ENCODE results near the gene LRRC61.

LRRC61 gene

DNA sequence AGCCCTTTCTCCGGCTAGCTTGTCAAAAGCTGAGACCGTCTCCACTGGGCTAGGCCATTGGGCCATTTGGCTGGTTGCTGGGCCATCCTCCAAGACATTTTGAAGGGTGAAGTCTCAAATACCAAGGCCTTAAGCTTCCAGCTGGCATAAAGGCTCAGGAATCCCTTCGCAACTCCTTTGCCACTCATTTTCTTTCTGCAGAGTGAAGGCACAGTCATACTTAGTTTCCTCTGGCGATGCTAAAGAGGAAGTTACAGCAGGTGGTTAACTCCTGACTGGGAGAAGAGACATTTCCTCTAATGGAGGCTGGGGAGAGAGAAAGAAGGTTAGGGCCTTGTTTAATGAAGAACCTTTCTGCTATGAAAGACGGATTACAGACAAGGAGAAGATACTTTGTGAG, 40.7 kb downstream of the LRRC61 start:
- ChIA-PET CTCF (interaction anchor here (2.3 kb wide), 1 partner anchor 14 kb away, joined by 6 read pairs; no protein-coding TSS in a partner anchor), POLR2A (no interaction called here)
- peak; percentile 64 for DNase-seq (ENCODE audit: extremely low spot score)
- TF ChIP-seq, protein P1, sequence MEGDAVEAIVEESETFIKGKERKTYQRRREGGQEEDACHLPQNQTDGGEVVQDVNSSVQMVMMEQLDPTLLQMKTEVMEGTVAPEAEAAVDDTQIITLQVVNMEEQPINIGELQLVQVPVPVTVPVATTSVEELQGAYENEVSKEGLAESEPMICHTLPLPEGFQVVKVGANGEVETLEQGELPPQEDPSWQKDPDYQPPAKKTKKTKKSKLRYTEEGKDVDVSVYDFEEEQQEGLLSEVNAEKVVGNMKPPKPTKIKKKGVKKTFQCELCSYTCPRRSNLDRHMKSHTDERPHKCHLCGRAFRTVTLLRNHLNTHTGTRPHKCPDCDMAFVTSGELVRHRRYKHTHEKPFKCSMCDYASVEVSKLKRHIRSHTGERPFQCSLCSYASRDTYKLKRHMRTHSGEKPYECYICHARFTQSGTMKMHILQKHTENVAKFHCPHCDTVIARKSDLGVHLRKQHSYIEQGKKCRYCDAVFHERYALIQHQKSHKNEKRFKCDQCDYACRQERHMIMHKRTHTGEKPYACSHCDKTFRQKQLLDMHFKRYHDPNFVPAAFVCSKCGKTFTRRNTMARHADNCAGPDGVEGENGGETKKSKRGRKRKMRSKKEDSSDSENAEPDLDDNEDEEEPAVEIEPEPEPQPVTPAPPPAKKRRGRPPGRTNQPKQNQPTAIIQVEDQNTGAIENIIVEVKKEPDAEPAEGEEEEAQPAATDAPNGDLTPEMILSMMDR (IDR thresholded peaks at IDR 0.05; ENCODE audit: control extremely low read depth, extremely low read depth, low read depth, missing control alignments): no peak

DNA sequence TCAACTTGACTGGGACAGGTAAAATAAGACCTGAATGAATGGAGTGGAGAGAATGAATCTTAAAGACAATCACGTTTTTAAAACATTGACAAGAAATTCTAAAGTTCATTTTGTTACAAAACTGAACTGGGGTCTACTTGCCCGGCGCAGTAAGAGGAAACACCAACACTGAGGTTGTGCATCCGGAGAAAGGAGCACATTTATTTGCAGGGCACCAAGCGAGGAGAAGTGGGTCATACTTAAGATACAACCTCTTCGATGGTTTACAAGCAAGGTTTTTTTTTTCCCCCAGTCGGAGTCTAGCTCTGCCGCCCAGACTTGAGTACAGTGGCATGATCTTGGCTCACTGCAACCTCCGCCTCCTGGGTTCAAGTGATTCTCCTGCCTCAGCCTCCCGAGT, 42.0 kb downstream of the LRRC61 start:
- ChIA-PET CTCF (interaction anchor here (7.1 kb wide), 1 partner anchor 8 kb away, joined by 66 read pairs; no protein-coding TSS in a partner anchor), POLR2A (interaction anchor here (2.0 kb wide), 1 partner anchor 12 kb away, joined by 4 read pairs; no protein-coding TSS in a partner anchor)
- no peak for DNase-seq (ENCODE audit: extremely low spot score)
- TF ChIP-seq, protein P1 (IDR thresholded peaks at IDR 0.05; ENCODE audit: control extremely low read depth, extremely low read depth, low read depth, missing control alignments): no peak

DNA sequence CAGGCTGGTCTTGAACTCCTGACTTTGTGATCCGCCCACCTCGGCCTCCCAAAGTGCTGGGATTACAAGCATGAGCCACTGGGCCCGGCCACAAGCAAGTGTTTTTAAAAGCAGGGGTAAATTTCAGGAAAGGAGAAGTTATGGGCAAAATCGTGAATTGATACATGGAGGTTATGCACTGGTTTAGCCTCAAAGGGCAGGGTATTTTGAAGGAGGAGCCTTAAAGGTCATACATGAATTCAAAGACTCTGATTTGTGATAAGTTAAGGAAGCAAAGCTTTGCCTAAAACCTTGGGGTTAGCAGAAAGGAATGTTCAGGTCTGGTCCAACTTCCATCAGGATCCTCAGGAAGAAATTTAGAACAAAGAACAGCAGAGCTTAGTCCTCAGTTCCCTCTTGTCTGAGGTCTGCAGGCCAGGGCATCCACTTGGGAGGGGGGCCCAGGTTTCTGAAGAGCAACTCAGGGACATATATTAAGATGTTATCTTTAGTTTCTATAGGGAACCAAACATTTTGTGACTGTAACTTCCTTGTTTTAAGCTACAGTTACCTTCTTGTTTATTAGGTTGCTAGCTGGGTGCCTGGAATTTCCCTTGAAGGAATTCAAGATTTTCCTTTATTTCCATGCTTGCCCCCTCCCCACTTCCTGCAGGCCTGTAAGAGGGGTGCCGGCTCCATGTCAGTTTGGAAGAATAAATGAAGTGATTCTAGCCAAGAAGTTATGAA, 42.7 kb downstream of the LRRC61 start:
- ChIA-PET CTCF (interaction anchor here (0.9 to 7.1 kb wide), 4 partner anchors 9 to 80 kb away, joined by 3 to 66 read pairs (median 4); no protein-coding TSS in a partner anchor), POLR2A (interaction anchor here (0.8 to 2.0 kb wide), 2 partner anchors 10 to 12 kb away, joined by 3 to 4 read pairs; no protein-coding TSS in a partner anchor)
- no peak for DNase-seq (ENCODE audit: extremely low spot score)
- TF ChIP-seq, protein P1 (IDR thresholded peaks at IDR 0.05; ENCODE audit: control extremely low read depth, extremely low read depth, low read depth, missing control alignments): no peak

DNA sequence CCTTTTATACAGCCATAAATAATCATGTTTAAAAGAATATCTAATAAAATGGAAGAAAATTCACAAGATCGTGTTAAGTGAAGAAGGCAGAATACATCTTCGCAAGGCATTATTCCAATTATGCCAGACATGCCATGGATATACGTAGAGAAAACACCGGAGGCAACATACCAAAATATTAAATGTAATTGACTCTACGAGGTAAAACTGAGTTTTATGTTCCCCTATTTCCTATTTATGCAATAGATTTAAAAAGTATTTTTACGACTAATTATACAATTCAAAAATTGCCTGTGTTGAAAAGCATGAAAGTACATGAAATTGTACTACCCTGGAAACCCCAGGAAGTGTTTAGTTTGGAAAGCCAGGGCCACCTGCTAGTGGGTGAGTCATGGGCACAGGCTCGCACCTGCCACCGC, 44.5 kb downstream of the LRRC61 start:
- POLR2A ChIA-PET: no interaction called here
- CTCF ChIA-PET: interaction anchor here (1.4 to 7.1 kb wide), 5 partner anchors 10 to 32 kb away, joined by 3 to 66 read pairs (median 4); no protein-coding TSS in a partner anchor

DNA sequence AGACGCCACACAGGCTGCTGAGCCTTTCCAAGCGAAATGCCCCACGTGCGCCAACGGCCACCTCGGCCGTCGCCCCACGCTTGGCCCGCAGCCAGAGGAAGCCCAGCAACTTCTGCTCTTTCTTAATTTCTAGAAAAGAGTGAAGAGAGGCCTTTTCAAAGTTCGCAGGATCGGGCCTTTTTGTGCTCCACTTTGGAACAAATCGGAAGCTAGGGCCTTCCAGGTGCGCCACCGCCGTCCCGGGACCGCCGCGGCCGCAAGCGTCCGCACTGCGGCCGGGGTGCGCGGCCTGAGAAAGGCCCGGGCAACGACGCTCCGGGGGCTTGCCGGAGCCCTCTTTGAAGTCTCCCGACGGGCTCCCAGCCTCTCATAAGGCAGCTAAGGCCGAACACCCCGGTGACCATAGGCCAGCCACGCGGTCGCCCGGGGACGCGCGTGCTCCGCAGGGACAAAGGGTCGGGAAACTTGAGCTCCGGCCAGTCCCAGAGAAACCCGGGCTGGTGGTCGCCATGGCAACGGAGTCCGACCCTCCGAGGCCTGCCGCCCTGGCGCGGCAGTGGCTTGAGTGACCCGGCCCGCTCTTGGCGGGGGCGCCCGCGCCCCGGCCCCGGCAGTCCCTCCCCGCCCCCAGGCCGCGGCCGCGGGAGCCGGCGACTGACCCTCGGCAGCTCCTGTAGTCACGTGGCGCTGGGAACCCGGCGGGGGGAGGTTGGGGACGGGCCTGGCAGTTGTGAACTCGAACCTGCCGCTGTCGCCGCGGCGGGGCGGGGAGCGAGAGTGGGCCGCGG, 45.1 kb downstream of the LRRC61 start, which contains the start of gene REPIN1:
REPIN1 (plus strand) TSS at position 727 of the 788 bp plus-strand sequence. CDS start 890 bp downstream, outside the sequence.
- peak; percentile 90 for DNase-seq (ENCODE audit: extremely low spot score)
- TF ChIP-seq, protein P1 (IDR thresholded peaks at IDR 0.05; ENCODE audit: control extremely low read depth, extremely low read depth, low read depth, missing control alignments): no peak
- ChIA-PET CTCF (interaction anchor here (1.4 to 7.1 kb wide), 5 partner anchors 10 to 38 kb away, joined by 3 to 66 read pairs (median 9); a partner anchor contains a TSS), POLR2A (interaction anchor here (0.5 to 1.4 kb wide), 3 partner anchors 10 to 17 kb away, joined by 3 to 5 read pairs (median 3); no protein-coding TSS in a partner anchor)

More for the DNA sequence above, 44.5 kb downstream of the LRRC61 start:
- no peak for DNase-seq (ENCODE audit: extremely low spot score)
- TF ChIP-seq, protein P1 (IDR thresholded peaks at IDR 0.05; ENCODE audit: control extremely low read depth, extremely low read depth, low read depth, missing control alignments): no peak
